ENCODE data around the gene ADARB1. TPM values are rescaled to one million over a fixed set of nuclear protein-coding genes. Genes with fewer than 3 reads are reported as not detected.

ADARB1 gene
- total RNA-seq, 1 experiment from 2014 or later = 12.1 TPM

GRCh38 chr21:45080232-45080631, 5.9 kb downstream of the ADARB1 start:
- H3K4me2 ChIP-seq = no peak overlapping the region
- TF ChIP-seq CTCF (conservative IDR thresholded peaks at IDR 0.05) (no peak), EZH2 (IDR thresholded peaks at IDR 0.05; ENCODE audit: low read depth) (no peak)

GRCh38 chr21:45080639-45081414, 6.4 kb downstream of the ADARB1 start:
- H3K79me2 ChIP-seq (ENCODE audit: low read depth) = no peaks in the 10 kb centered on the region
- CTCF ChIA-PET = no interaction called here
- no TSS peak for BruUV-seq (replicated peaks)

More at GRCh38 chr21:45080232-45080631, 5.9 kb downstream of the ADARB1 start:
- Histone ChIP-seq H3F3A (ENCODE audit: insufficient read depth, low read depth) (peaks cover 11% of the 10 kb centered on the region; the same call in 1 of the 2 replicates), H3K27ac (no peak overlapping the region), H4K20me1 (ENCODE audit: insufficient read depth) (no peaks in the 10 kb centered on the region), H3K79me2 (ENCODE audit: low read depth) (no peaks in the 10 kb centered on the region), H3K4me1 (replicated peaks; ENCODE audit: insufficient read depth) (no peaks in the 10 kb centered on the region), H3K9me2 (ENCODE audit: insufficient read depth) (no peaks in the 10 kb centered on the region), H3K36me3 (ENCODE audit: low read depth) (no peaks in the 10 kb centered on the region), H3K27me3 (ENCODE audit: insufficient read depth, low read depth) (no peaks in the 10 kb centered on the region), H3K4me3 (no peak overlapping the region), H3K9me3 (ENCODE audit: insufficient read depth, low read depth) (no peaks in the 10 kb centered on the region), H2AFZ (no peak overlapping the region)
- POLR2A ChIA-PET (ENCODE audit: unreplicated experiment) = no interaction called here
- CTCF ChIA-PET = no interaction called here
- DNase-seq = no peak
- intact Hi-C loops (cut with micrococcal nuclease; ENCODE audit: unreplicated experiment) = no loop called here
- BruUV-seq (replicated peaks) = no TSS peak

GRCh38 chr21:45081636-45082035, 7.3 kb downstream of the ADARB1 start:
- no peaks in the 10 kb centered on the region for H3K9me3 ChIP-seq (ENCODE audit: insufficient read depth, low read depth)
- H3K4me2 ChIP-seq = no peak overlapping the region
- no peaks in the 10 kb centered on the region for H3F3A ChIP-seq (ENCODE audit: insufficient read depth, low read depth)
- ChIA-PET POLR2A (ENCODE audit: unreplicated experiment) (no interaction called here), CTCF (no interaction called here)
- no peaks in the 10 kb centered on the region for H3K79me2 ChIP-seq (ENCODE audit: low read depth)
- no peaks in the 10 kb centered on the region for H4K20me1 ChIP-seq (ENCODE audit: insufficient read depth)
- intact Hi-C loops (cut with micrococcal nuclease; ENCODE audit: unreplicated experiment) = no loop called here
- no peak overlapping the region for H2AFZ ChIP-seq
- no peaks in the 10 kb centered on the region for H3K36me3 ChIP-seq (ENCODE audit: low read depth)
- no peak overlapping the region for H3K4me3 ChIP-seq
- no peaks in the 10 kb centered on the region for H3K4me1 ChIP-seq (replicated peaks; ENCODE audit: insufficient read depth)
- TF ChIP-seq CTCF (conservative IDR thresholded peaks at IDR 0.05) = no peak
- no peak for TF ChIP-seq EZH2 (IDR thresholded peaks at IDR 0.05; ENCODE audit: low read depth)
- H3K9me2 ChIP-seq (ENCODE audit: insufficient read depth) = no peaks in the 10 kb centered on the region
- no peak overlapping the region for H3K27ac ChIP-seq
- H3K27me3 ChIP-seq (ENCODE audit: insufficient read depth, low read depth) = no peaks in the 10 kb centered on the region
- no TSS peak for BruUV-seq (replicated peaks)
- no peak for DNase-seq

More at GRCh38 chr21:45080639-45081414, 6.4 kb downstream of the ADARB1 start:
- Histone ChIP-seq H4K20me1 (ENCODE audit: insufficient read depth) (no peaks in the 10 kb centered on the region), H3K36me3 (ENCODE audit: low read depth) (no peaks in the 10 kb centered on the region), H3K4me2 (no peak overlapping the region), H3K4me3 (no peak overlapping the region), H2AFZ (no peak overlapping the region), H3K27me3 (ENCODE audit: insufficient read depth, low read depth) (no peaks in the 10 kb centered on the region), H3K9me3 (ENCODE audit: insufficient read depth, low read depth) (no peaks in the 10 kb centered on the region), H3K27ac (no peak overlapping the region), H3K9me2 (ENCODE audit: insufficient read depth) (no peaks in the 10 kb centered on the region), H3K4me1 (replicated peaks; ENCODE audit: insufficient read depth) (no peaks in the 10 kb centered on the region), H3F3A (ENCODE audit: insufficient read depth, low read depth) (peaks cover 6% of the 10 kb centered on the region; the same call in 1 of the 2 replicates)
- intact Hi-C loops (cut with micrococcal nuclease; ENCODE audit: unreplicated experiment) = no loop called here
- TF ChIP-seq CTCF (conservative IDR thresholded peaks at IDR 0.05) (no peak), EZH2 (IDR thresholded peaks at IDR 0.05; ENCODE audit: low read depth) (no peak)
- no peak for DNase-seq
- POLR2A ChIA-PET (ENCODE audit: unreplicated experiment) = no interaction called here
